GM18505 (cell line): ENCODE data around the gene NCR2.
A peak's percentile ranks its signal among the peaks of the same experiment; 100 is the strongest.

ENCODE experiments used
- ATAC-seq: cut with Tn5 transposase; IDR thresholded peaks from one replicate; pipeline ENCODE4 v1.9.1; 2021; ENCODE audit not compliant: unreplicated experiment
- POLR2A ChIP-seq: IDR thresholded peaks from 4 replicates; pipeline ENCODE4 v1.6.1; 2011; ENCODE audit warnings: borderline replicate concordance; ENCODE audit not compliant: insufficient read depth, insufficient read length; ENCODE audit errors: extremely low read depth

Gene NCR2

DNA sequence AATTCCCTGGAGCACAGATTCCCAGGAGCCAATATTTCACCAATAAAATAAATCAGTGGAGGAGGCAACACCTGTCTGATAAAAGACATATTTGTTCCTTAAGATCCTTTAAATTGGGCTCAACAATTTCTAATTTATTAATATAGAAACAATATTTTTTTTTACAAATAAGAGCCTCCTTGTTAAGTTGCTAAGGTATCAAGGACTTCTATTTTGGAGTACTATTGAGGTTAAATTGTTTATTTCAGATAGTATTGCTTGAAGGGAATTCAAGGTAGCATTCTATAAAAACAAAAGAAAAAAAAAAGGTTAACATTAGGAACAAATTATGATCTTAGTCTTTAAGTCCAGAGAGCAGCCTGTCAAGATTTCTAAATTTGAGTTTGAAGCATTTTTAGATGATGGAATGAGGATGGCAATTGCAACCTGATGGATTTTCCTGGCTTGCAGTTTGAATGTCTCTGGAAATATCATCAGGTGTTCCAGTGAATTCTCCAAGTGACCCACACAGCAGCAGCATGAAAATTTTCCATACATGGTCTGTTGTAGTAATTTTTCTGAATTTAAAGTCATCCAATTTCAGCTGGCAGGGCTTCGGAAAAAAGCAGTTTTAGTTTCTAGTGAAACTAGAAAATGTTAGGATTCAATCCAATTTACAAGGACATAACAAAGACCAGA, 19.3 kb upstream of the NCR2 start:
- no peak for ATAC-seq
- TF ChIP-seq POLR2A, result no peak

DNA sequence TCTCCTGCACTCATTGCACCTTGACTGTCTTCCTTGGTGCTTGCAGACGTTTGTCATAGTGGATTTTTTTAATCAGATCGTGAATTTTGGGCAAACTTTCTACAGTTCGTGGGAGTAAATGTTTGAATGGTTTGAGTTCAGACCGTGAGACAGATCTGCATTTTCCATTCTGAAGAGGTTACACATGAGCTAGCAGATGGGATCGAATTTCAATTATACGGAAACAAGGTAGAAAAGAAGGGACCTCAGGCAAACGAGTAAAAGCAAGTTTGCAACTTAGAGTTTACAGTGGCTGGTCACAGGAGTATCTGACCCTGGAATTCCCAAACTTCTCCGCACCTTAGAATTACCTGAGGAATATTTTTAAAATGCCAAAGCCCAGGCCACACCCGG, 17.2 kb upstream of the NCR2 start:
- ATAC-seq, result no peak
- no peak for TF ChIP-seq POLR2A

GRCh38 chr6:41318654-41319565, 16.5 kb upstream of the NCR2 start:
- TF ChIP-seq POLR2A, result no peak
- ATAC-seq, result peak; percentile 77

DNA sequence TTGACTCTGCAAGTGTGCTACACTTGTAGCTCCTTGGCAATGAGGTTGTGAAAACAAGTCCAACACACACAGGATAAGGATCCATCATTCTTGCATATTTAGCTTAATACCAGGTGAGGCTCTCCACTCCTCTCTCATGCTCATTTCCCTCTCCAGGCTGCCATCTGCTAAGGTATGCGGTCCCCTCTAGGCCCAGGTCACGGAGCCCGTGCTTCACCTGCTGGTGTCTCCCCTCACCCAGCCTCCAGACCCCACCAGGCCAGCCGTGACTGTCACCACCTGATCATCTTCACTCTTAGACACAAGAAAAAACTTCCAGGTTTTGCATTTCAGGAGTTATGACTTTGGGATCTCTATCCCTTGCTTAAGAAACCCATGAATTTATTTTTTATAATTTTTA, 14.2 kb upstream of the NCR2 start:
- TF ChIP-seq POLR2A, result no peak
- ATAC-seq, result no peak

- no peak for ATAC-seq
- TF ChIP-seq POLR2A, result no peak
These were observed 9.9 kb upstream of the NCR2 start for GRCh38 chr6:41325446-41326066.

GRCh38 chr6:41326092-41326491, 9.3 kb upstream of the NCR2 start:
- no peak for TF ChIP-seq POLR2A
- no peak for ATAC-seq

GRCh38 chr6:41327177-41327576, 8.2 kb upstream of the NCR2 start:
- no peak for TF ChIP-seq POLR2A
- no peak for ATAC-seq

GRCh38 chr6:41331401-41332150, 3.8 kb upstream of the NCR2 start:
- no peak for TF ChIP-seq POLR2A
- no peak for ATAC-seq

DNA sequence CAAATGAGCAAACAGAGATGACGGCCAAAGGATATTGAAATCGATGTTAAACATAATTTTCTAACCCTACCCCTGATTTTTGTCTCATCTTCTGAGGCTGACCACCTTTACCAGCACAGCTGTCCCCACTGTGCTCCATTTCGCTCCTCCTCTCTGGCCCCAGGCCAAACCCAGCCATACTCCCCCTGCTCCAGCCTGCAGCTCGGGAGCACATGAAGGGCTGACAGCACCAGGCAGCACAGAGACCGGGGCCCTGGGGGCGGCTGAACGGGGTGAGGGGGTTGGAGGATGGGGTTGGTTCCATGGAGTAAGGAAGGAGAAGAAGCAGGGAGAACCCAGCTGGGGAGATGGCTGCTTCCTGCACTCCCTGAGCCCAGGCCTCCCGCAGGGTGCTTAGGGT, 3.2 kb upstream of the NCR2 start:
- no peak for TF ChIP-seq POLR2A
- ATAC-seq, result no peak

GRCh38 chr6:41332842-41333736, 2.3 kb upstream of the NCR2 start:
- ATAC-seq, result no peak
- TF ChIP-seq POLR2A, result no peak

DNA sequence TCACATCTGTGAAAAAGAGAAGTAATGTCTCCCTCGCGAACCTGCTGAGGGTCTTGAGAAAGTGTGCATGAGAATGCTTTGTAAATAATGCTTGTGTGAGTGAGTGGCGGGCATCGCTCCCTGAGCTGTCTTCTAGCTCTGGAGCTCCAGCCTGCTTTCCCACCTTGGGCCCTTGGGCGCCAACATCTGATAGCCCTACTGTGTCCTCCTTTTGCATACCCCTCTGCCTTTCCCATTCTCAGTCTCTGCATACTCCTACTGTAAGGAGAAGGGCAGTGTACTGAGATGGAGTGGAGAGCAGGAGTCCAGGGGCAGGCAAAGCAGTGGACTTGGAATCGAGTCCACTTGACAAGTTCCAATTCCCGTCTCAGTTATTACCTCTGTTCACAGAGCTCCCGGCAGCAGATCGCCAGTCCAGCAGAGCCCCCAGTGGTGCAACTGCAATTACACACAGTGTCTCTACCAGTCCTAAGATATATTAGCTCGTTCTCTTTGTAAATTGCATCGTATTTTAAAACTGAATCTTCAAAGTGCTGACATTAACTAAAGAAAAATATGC, 847 bp upstream of the NCR2 start:
- no peak for ATAC-seq
- TF ChIP-seq POLR2A, result no peak

DNA sequence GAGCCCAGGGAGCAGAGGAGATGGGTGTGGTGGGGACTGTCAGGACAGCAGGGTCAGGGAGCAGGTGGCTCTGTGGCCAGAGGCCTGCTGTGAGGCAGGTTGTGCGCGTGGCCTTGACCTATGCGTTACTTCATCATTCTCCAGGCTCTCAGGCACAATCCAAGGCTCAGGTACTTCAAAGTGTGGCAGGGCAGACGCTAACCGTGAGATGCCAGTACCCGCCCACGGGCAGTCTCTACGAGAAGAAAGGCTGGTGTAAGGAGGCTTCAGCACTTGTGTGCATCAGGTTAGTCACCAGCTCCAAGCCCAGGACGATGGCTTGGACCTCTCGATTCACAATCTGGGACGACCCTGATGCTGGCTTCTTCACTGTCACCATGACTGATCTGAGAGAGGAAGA, 535 bp downstream of the NCR2 start:
- ATAC-seq, result no peak
- TF ChIP-seq POLR2A, result no peak
